Astrocyte of the cerebellum (primary cell): Measurements from ENCODE around the gene LOXHD1.

Experiments
- DNase-seq: peaks from one replicate; pipeline ENCODE4 v3.0.0-alpha.2; 2011; ENCODE audit warnings: low read depth
- H3K4me3 ChIP-seq: 2 replicates; pipeline ENCODE4 v1.5.1; 2011; ENCODE audit warnings: mild to moderate bottlenecking, low read depth, low read length, moderate library complexity
- in situ Hi-C: cut with HindIII; loops from 2 replicates; pipeline ENCODE4 v1.10.0; 2017; ENCODE audit warnings: low sequenced_read_pairs
- TF ChIP-seq, protein P1 (sequence below): IDR thresholded peaks from 2 replicates; pipeline ENCODE4 v1.5.1; 2012; ENCODE audit warnings: low read length, low read depth, moderate library complexity, mild to moderate bottlenecking; ENCODE audit errors: missing control alignments

The LOXHD1 gene

DNA sequence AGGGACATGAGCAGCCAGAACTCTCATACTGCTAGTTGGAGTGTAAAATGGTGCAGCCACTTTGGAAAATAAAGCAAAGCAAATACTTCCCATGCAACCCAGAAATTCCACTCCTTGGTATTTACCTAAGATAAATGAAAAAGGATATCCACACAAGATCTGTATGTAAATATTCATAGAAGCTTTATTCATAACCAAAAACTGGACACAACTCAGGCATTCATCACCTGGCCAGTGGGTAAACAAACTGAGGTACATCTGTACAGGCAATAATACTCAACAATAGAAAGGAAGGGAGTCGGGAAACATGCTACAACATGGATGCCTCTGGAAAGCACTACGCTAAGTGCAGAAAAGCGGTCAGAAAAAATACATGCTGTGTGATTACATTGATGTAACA lies 2.5 kb upstream of the LOXHD1 start:
- TF ChIP-seq, protein P1, sequence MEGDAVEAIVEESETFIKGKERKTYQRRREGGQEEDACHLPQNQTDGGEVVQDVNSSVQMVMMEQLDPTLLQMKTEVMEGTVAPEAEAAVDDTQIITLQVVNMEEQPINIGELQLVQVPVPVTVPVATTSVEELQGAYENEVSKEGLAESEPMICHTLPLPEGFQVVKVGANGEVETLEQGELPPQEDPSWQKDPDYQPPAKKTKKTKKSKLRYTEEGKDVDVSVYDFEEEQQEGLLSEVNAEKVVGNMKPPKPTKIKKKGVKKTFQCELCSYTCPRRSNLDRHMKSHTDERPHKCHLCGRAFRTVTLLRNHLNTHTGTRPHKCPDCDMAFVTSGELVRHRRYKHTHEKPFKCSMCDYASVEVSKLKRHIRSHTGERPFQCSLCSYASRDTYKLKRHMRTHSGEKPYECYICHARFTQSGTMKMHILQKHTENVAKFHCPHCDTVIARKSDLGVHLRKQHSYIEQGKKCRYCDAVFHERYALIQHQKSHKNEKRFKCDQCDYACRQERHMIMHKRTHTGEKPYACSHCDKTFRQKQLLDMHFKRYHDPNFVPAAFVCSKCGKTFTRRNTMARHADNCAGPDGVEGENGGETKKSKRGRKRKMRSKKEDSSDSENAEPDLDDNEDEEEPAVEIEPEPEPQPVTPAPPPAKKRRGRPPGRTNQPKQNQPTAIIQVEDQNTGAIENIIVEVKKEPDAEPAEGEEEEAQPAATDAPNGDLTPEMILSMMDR = no peak
- H3K4me3 ChIP-seq = no peak overlapping the region
- in situ Hi-C loops = no loop called here
- no peak for DNase-seq

DNA sequence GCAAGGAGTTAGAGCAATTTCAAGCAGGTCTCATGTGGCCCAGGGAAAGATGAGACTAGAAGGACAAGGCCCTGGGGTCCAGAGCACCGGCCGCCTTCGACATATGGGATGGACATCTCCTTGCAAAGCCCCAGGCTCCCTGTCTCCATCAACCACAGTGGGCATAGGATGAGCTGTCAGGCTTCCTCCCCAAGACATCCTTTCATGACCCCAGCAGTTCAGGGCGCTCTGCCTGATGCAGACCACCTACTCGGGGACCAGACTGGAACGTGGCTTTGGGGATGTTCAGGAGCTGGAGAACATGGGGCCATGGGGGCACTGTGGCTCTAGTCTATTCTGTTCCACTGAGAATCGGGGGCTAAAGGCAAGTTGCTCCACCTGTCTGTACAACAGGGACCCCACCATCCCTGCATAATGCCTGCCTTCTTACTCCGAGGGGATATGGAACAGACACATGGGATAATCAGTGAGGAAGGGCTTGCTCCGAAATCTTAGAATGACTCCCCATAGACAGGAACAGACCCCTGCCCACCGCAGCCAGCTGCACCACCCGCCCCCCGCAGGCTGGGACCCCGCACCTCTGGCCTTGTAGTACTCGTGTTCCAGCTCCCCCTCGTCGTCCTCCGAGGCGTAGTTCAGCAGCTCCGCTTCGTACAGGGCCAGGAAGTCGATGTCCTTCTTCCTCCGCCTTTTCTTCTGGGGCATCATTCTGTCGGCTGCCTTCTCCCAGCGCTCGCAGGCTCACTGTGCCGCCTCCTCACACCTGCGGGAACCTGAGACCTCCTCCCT lies 500 bp downstream of the LOXHD1 start:
- in situ Hi-C loops = no loop called here
- DNase-seq = no peak
- no peak overlapping the region for H3K4me3 ChIP-seq
- TF ChIP-seq, protein P1 = no peak

DNA sequence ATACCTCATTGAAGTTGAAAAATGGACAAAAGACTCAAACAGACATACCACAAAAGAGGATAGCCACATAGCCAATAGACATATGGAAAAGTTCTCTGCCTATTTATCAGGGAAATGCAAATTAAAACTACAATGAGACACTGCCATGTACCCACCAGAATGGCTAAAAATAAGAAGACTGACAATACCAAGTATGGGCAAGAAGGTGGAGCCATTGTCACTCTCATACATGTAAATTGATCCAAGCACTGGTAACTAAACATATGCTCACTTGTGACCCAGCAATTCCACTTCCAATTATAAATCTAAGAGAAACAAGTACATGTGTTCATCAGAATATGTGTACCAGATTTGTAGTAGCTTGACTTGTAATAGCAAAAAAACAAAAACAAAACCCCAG lies 4.6 kb downstream of the LOXHD1 start:
- H3K4me3 ChIP-seq = no peak overlapping the region
- TF ChIP-seq, protein P1 = no peak
- in situ Hi-C loops = no loop called here
- no peak for DNase-seq

DNA sequence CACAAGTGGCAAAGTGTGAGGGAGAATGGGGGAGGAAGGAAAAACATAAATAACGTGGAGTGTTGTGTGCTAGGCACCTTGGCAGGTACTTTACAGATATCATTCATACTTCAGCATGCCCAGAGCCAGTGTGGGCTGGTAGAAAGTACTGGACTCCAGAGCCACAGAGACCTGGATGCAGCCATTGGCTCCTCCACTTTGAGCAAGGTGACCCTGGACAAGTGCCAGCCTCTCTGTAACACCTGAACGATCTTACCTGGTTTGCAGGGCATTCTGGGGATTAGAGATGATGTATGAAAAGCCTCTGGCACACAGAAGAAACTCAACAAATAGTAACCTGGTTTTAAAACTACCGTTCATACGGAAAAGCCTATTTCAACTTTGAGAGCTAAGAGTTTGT lies 6.3 kb downstream of the LOXHD1 start:
- TF ChIP-seq, protein P1 = no peak
- no peak overlapping the region for H3K4me3 ChIP-seq
- in situ Hi-C loops = no loop called here
- no peak for DNase-seq

DNA sequence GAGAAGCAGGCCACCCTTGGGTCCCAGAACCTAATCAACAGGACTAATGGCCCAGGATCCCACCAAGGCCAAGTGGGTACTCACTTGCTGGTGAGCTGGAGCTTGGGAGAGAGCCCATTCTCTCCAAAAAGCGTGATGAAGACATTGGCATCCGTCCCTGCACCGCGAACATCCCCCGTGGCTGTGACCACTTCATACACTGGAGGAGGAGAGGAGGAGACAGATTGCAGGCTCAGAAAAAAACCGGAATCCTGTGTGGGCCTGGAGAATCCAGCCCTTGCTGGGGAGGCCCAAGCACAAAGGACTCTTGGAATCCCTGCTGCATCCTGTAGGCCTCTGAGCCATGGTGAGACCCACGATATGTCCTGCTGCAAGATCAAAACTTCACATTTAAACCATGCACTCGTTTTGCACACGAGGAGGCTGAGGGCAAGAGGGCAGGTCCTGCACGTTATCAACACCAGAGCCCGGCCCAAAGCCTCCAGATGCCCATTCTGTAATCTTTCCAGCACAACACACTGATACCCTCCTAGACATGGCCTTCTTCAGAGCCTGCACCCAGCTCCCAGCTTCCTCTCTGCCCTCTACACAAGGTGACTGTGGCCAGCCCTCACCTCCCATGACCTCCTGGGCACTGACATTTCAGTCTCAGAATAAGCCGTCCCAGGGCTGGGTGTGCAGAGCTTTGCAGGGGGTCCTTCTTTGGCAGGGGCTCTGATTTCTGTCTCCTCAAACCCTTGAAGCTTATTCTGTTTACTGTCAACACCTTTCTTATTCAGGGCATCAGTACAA lies 7.8 kb downstream of the LOXHD1 start:
- no peak for DNase-seq
- in situ Hi-C loops = no loop called here

DNA sequence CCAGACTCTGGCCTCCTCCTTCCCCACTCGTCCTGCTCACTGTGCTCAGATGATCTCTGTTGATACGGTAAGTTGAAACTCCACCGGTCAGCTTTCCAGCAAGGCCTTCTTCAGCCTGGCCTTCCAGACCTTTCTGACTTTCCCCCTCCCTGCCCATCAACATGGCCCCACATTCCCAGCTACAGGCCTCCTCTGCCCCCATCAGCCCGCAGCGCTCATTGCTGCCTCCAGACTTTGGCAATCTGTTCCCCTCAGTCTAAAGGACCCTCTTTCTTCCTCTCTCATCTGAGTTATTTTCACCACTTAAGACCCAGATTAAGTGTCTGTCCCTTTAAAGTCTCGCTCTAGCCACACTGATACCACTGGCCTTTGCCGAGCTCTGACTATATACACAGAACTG lies 10.6 kb downstream of the LOXHD1 start:
- TF ChIP-seq, protein P1 = no peak
- no peak for DNase-seq
- H3K4me3 ChIP-seq = no peak overlapping the region
- in situ Hi-C loops = no loop called here

More for the DNA sequence above, 7.8 kb downstream of the LOXHD1 start:
- H3K4me3 ChIP-seq = no peak overlapping the region
- TF ChIP-seq, protein P1 = no peak
